A549 (cell line): ENCODE measurements around the gene FOXP1. TPM values are rescaled to one million over a fixed set of nuclear protein-coding genes. Genes with fewer than 3 reads are reported as not detected.

Source experiments
- ATAC-seq, 2 experiments: fragments of 200-7000 bp in 1 of 2; fragments of >200 bp in 1 of 2; cut with Nextera tagmentation in 1 of 2; cut with Tn5 transposase in 1 of 2; 3 replicates each; pipeline versions ENCODE4 v1.8.0 to v1.9.1; 2018 to 2020; ENCODE audit warnings: mild to moderate bottlenecking in 1 of 2, moderate library complexity in 1 of 2
- CTCF ChIA-PET: fragments of 300-600 bp; sonication (Branson Sonifier 250); formaldehyde crosslinking; extraction: SDS; loops from one replicate; lab custom pipeline; 2021; ENCODE audit warnings: antibody characterized with exemption, inconsistent platforms; lab: Yijun Ruan, JAX
- POLR2A ChIA-PET: fragments of 350-600 bp; formaldehyde crosslinking; extraction: SDS; loops from one replicate; lab custom pipeline; 2021; ENCODE audit warnings: antibody characterized with exemption, inconsistent platforms; lab: Yijun Ruan, JAX
- DNase-seq, 2 experiments: peaks; one replicate each; pipeline versions ENCODE4 v3.0.0 to v3.0.0-alpha.2; 2011 to 2016; ENCODE audit warnings: low read depth in 1 of 2, low spot score in 1 of 2
- FAIRE-seq: peaks from 2 replicates; lab custom pipeline; 2011; peaks lifted over from hg19 to GRCh38; lab: Jason Lieb, UNC
- H3K27ac ChIP-seq, 2 experiments: fragments of >200 bp; sonication (Bioruptor Twin); formaldehyde crosslinking; 3 replicates each; pipeline ENCODE4 v1.5.1; 2016 to 2017
- H3K4me1 ChIP-seq: fragments of >200 bp; sonication (Bioruptor Twin); formaldehyde crosslinking; 3 replicates; pipeline ENCODE4 v1.6.1; 2016
- H3K4me2 ChIP-seq: fragments of >200 bp; sonication (Bioruptor Twin); formaldehyde crosslinking; 3 replicates; pipeline ENCODE4 v1.6.1; 2016
- H3K4me3 ChIP-seq: fragments of >200 bp; sonication (Bioruptor Twin); formaldehyde crosslinking; 3 replicates; pipeline ENCODE4 v1.5.1; 2016
- H3K9me3 ChIP-seq: fragments of >200 bp; sonication (Bioruptor Twin); formaldehyde crosslinking; 3 replicates; pipeline ENCODE4 v1.6.1; 2016
- CTCF ChIP-seq: fragments of >200 bp; sonication (Bioruptor Twin); formaldehyde crosslinking; IDR thresholded peaks from 3 replicates; pipeline ENCODE4 v1.5.1; 2016
- EHMT2 ChIP-seq: fragments of 200-600 bp; sonication (generic); IDR thresholded peaks from 2 replicates; pipeline ENCODE4 v1.6.1; 2016; ENCODE audit warnings: antibody characterized with exemption, low read depth, mild to moderate bottlenecking, moderate library complexity
- GATA3 ChIP-seq: IDR thresholded peaks from 2 replicates; pipeline ENCODE4 v1.6.1; 2012; ENCODE audit warnings: borderline replicate concordance
- JUNB ChIP-seq: fragments of >200 bp; sonication (Bioruptor Twin); formaldehyde crosslinking; IDR thresholded peaks from 2 replicates; pipeline ENCODE4 v1.6.1; 2016
- KDM1A ChIP-seq: fragments of 200-600 bp; sonication (generic); IDR thresholded peaks from 2 replicates; pipeline ENCODE4 v1.6.1; 2016; ENCODE audit warnings: low read depth, mild to moderate bottlenecking
- KDM5A ChIP-seq: fragments of 200-600 bp; sonication (generic); IDR thresholded peaks from 2 replicates; pipeline ENCODE4 v1.6.1; 2016; ENCODE audit warnings: antibody characterized with exemption, mild to moderate bottlenecking
- MAX ChIP-seq: IDR thresholded peaks from 2 replicates; pipeline ENCODE4 v1.6.1; 2012
- NFE2L2 ChIP-seq: fragments of 150-350 bp; conservative IDR thresholded peaks from 2 replicates; pipeline ENCODE4 v1.6.1; 2014; ENCODE audit warnings: low read length
- PBX3 ChIP-seq: IDR thresholded peaks from 2 replicates; pipeline ENCODE4 v1.6.1; 2012
- RCOR1 ChIP-seq: fragments of 150-350 bp; IDR thresholded peaks from 2 replicates; pipeline ENCODE4 v1.6.1; 2014; ENCODE audit warnings: antibody characterized with exemption, low read length, low read depth
- REST ChIP-seq: fragments of 200-600 bp; sonication (generic); IDR thresholded peaks from 2 replicates; pipeline ENCODE4 v1.6.1; 2016; ENCODE audit warnings: antibody characterized with exemption, mild to moderate bottlenecking, moderate library complexity
- RNF2 ChIP-seq: fragments of 200-600 bp; sonication (generic); IDR thresholded peaks from 2 replicates; pipeline ENCODE4 v1.6.1; 2016; ENCODE audit warnings: low read depth, mild to moderate bottlenecking, antibody characterized with exemption, moderate library complexity, borderline replicate concordance
- SREBF2 ChIP-seq: fragments of 450-650 bp; IDR thresholded peaks from 2 replicates; pipeline ENCODE4 v1.6.1; 2014; ENCODE audit warnings: mild to moderate bottlenecking, moderate library complexity
- USF2 ChIP-seq: fragments of 450-650 bp; IDR thresholded peaks from 2 replicates; pipeline ENCODE4 v1.6.1; 2014; ENCODE audit warnings: antibody characterized with exemption
- ZNF302 ChIP-seq: fragments of 250-450 bp; sonication (Bioruptor Pico); IDR thresholded peaks from 2 replicates; pipeline ENCODE4 v1.9.0; 2021; ENCODE audit warnings: inconsistent platforms, mild to moderate bottlenecking, moderate library complexity
- WGBS: methylation state at CpG from one replicate; pipeline ENCODE4 v1.1.6; 2017; ENCODE audit errors: missing lambda C conversion rate; 5-methylcytosine and 5-hydroxymethylcytosine counted together
- polyA plus RNA-seq, 4 experiments: library from polyadenylated mRNA; depleted of rRNA in 3 of 4; stranded (reverse); fragments of >200 nt; fragmentation: RNase III in 1 of 4; extraction: RNeasy Plus Mini Kit Qiagen cat#74134 plus additional on column Dnase treatment in 1 of 4; gene quantifications; 2 replicates in 3 of 4; 3 replicates in 1 of 4; pipeline ENCODE4 v1.2.3, GENCODE V29; 2011 to 2017

The FOXP1 gene
- polyA plus RNA-seq, 2 of the 4 experiments (the other 2 are of a cell fraction): 12.8 to 13.9 TPM

GRCh38 chr3:71214797-71215196, 368.7 kb downstream of the FOXP1 start:
- H3K4me1 ChIP-seq: peaks cover 21% of the 10 kb centered on the region
- no peaks in the 10 kb centered on the region for H3K9me3 ChIP-seq
- no peak for ATAC-seq
- TF ChIP-seq KDM5A (no peak), USF2 (no peak), GATA3 (no peak), RCOR1 (no peak), EHMT2 (no peak), RNF2 (no peak), NFE2L2 (no peak), REST (no peak), MAX (no peak), ZNF302 (CRISPR knock-in tag) (no peak), KDM1A (no peak), JUNB (no peak), SREBF2 (no peak)
- POLR2A ChIA-PET: no interaction called here
- no peak overlapping the region for H3K27ac ChIP-seq
- no peak overlapping the region for H3K4me3 ChIP-seq
- DNase-seq: no peak
- CTCF ChIA-PET: interaction anchor here (2.9 kb wide), 1 partner anchor 15 kb away, joined by 13 read pairs; no protein-coding TSS in a partner anchor
- 92% methylated on average over 1 of the region's 1 CpG for WGBS
- no peak overlapping the region for H3K4me2 ChIP-seq
- no peak for FAIRE-seq

- ATAC-seq (no peak), FAIRE-seq (no peak), DNase-seq (no peak)
- POLR2A ChIA-PET: no interaction called here
- H3K4me2 ChIP-seq: no peak overlapping the region
- no peak for TF ChIP-seq CTCF
- no peak for TF ChIP-seq USF2
- TF ChIP-seq PBX3: no peak
- no peak overlapping the region for H3K27ac ChIP-seq
- peaks cover 29% of the 10 kb centered on the region for H3K4me1 ChIP-seq
- H3K4me3 ChIP-seq: no peak overlapping the region
- WGBS: 96% methylated on average over 4 of the region's 4 CpGs
- CTCF ChIA-PET: interaction anchor here (0.6 to 2.9 kb wide), 2 partner anchors 16 to 178 kb away, joined by 3 to 13 read pairs; no protein-coding TSS in a partner anchor
- no peaks in the 10 kb centered on the region for H3K9me3 ChIP-seq
Measured at GRCh38 chr3:71214016-71214415, 369.5 kb downstream of the FOXP1 start.
